ENCODE measurements around the gene SATB2.

Gene SATB2

GRCh38 chr2:199464606-199465352 is 7.0 kb upstream of the SATB2 start:
- TF ChIP-seq ZFX (IDR thresholded peaks at IDR 0.05) (no peak), CTCF (conservative IDR thresholded peaks at IDR 0.05) (no peak)
- H3K27ac ChIP-seq, result no peak overlapping the region

GRCh38 chr2:199463708-199464605 is 6.2 kb upstream of the SATB2 start:
- H3K27ac ChIP-seq, result no peak overlapping the region
- TF ChIP-seq CTCF (conservative IDR thresholded peaks at IDR 0.05) (peak; percentile 66), ZFX (IDR thresholded peaks at IDR 0.05) (no peak)

GRCh38 chr2:199462956-199463692 is 5.4 kb upstream of the SATB2 start:
- TF ChIP-seq ZFX (IDR thresholded peaks at IDR 0.05) (no peak), CTCF (conservative IDR thresholded peaks at IDR 0.05) (peak; percentile 89)
- H3K27ac ChIP-seq, result no peak overlapping the region

- TF ChIP-seq CTCF (conservative IDR thresholded peaks at IDR 0.05) (no peak), ZFX (IDR thresholded peaks at IDR 0.05) (no peak)
- H3K27ac ChIP-seq, result no peak overlapping the region
Measured at GRCh38 chr2:199462347-199462955, 4.7 kb upstream of the SATB2 start.

- no peak for TF ChIP-seq CTCF (conservative IDR thresholded peaks at IDR 0.05)
- no peak for TF ChIP-seq ZFX (IDR thresholded peaks at IDR 0.05)
- no peak overlapping the region for H3K27ac ChIP-seq
Measured at GRCh38 chr2:199461711-199462346, 4.1 kb upstream of the SATB2 start.

GRCh38 chr2:199460846-199461710 is 3.3 kb upstream of the SATB2 start:
- TF ChIP-seq ZFX (IDR thresholded peaks at IDR 0.05), result no peak
- TF ChIP-seq CTCF (conservative IDR thresholded peaks at IDR 0.05), result no peak
- no peak overlapping the region for H3K27ac ChIP-seq

Measured in C4-2B (cell line).